NCI-H524 treated with DMSO at 0.1 percent for 48 hours (cell line): ENCODE results near the gene TMEM33.

Experiments
- DNase-seq: peaks from one replicate; lab custom pipeline; 2025; lab: John Stamatoyannopoulos, UW

Gene TMEM33

GRCh38 chr4:41939016-41939626 is 3.9 kb downstream of the TMEM33 start:
- no peak for DNase-seq

- no peak for DNase-seq
Measured at GRCh38 chr4:41940834-41941233, 5.6 kb downstream of the TMEM33 start.

GRCh38 chr4:41943506-41943905 is 8.3 kb downstream of the TMEM33 start:
- DNase-seq = no peak

GRCh38 chr4:41944089-41944488 is 8.9 kb downstream of the TMEM33 start:
- DNase-seq = no peak

GRCh38 chr4:41949531-41949930 is 14.3 kb downstream of the TMEM33 start:
- DNase-seq = no peak

- no peak for DNase-seq
Measured at GRCh38 chr4:41957634-41958033, 22.4 kb downstream of the TMEM33 start.

GRCh38 chr4:41963105-41963504 is 27.9 kb downstream of the TMEM33 start:
- no peak for DNase-seq

- no peak for DNase-seq
Measured at GRCh38 chr4:41964401-41964800, 29.2 kb downstream of the TMEM33 start.

- no peak for DNase-seq
Measured at GRCh38 chr4:41967392-41967791, 32.2 kb downstream of the TMEM33 start.

- DNase-seq = no peak
Measured at GRCh38 chr4:41969671-41970070, 34.4 kb downstream of the TMEM33 start.

GRCh38 chr4:41975341-41975740 is 40.1 kb downstream of the TMEM33 start:
- no peak for DNase-seq

GRCh38 chr4:41976775-41977516 is 41.7 kb downstream of the TMEM33 start:
- DNase-seq = no peak

GRCh38 chr4:41977709-41978108 is 42.5 kb downstream of the TMEM33 start:
- DNase-seq = no peak

GRCh38 chr4:41981456-41981855 is 46.2 kb downstream of the TMEM33 start, which contains the start of gene DCAF4L1:
TSS of gene DCAF4L1 (plus strand) at chr4:41981756. CDS start at chr4:41981793, 37 bp downstream.
- DNase-seq = no peak

GRCh38 chr4:41982716-41983115 is 47.5 kb downstream of the TMEM33 start:
- DNase-seq = no peak

GRCh38 chr4:41985151-41985550 is 49.9 kb downstream of the TMEM33 start:
- DNase-seq = no peak

GRCh38 chr4:41989994-41990364 is 54.8 kb downstream of the TMEM33 start:
- DNase-seq = no peak

- DNase-seq = peak; percentile 77
Measured at GRCh38 chr4:41990365-41991111, 55.3 kb downstream of the TMEM33 start, which contains the start of gene SLC30A9. TSS of gene SLC30A9 (plus strand) at chr4:41990530. CDS start at chr4:41990652, 122 bp downstream.

GRCh38 chr4:41991916-41992767 is 56.9 kb downstream of the TMEM33 start:
- DNase-seq = no peak

- no peak for DNase-seq
Measured at GRCh38 chr4:41992967-41993857, 58.0 kb downstream of the TMEM33 start.

- no peak for DNase-seq
Measured at GRCh38 chr4:41994461-41994985, 59.3 kb downstream of the TMEM33 start.
